Neural cell (in vitro differentiated cells): Measurements from ENCODE around the gene POMGNT2. TPM values are rescaled to one million over a fixed set of nuclear protein-coding genes. Genes with fewer than 3 reads are reported as not detected.

ENCODE experiments used
- H2AFZ ChIP-seq: fragments of 200-600, 300-800 bp; sonication (generic), shearing (Covaris generic); 2 replicates; pipeline ENCODE4 v1.6.0; 2014; ENCODE audit warnings: low read depth, mild to moderate bottlenecking, antibody characterized with exemption, low read length, moderate library complexity
- H3F3A ChIP-seq: fragments of 200-600 bp; shearing (Covaris generic); 2 replicates; pipeline ENCODE4 v1.6.1; 2016; ENCODE audit warnings: mild to moderate bottlenecking, moderate library complexity, mixed read lengths, antibody characterized with exemption, low read length; ENCODE audit not compliant: insufficient read depth, poor library complexity, severe bottlenecking
- H3K27ac ChIP-seq: fragments of 200-600, 300-800 bp; sonication (generic), shearing (Covaris generic); 2 replicates; pipeline ENCODE4 v1.5.1; 2014; ENCODE audit warnings: mild to moderate bottlenecking, low read length, moderate library complexity
- H3K27me3 ChIP-seq: fragments of 300-800, 200-600 bp; sonication (generic), shearing (Covaris generic); 2 replicates; pipeline ENCODE4 v1.6.0; 2014; ENCODE audit warnings: mild to moderate bottlenecking, low read depth, low read length, moderate library complexity; ENCODE audit not compliant: insufficient read depth
- H3K36me3 ChIP-seq: fragments of 300-800, 200-600 bp; sonication (generic), shearing (Covaris generic); 2 replicates; pipeline ENCODE4 v1.5.1; 2014; ENCODE audit warnings: mild to moderate bottlenecking, antibody characterized with exemption, low read length, moderate library complexity; ENCODE audit not compliant: insufficient read depth
- H3K4me2 ChIP-seq: fragments of 300-800, 200-600 bp; sonication (generic), shearing (Covaris generic); 2 replicates; pipeline ENCODE4 v1.6.0; 2014; ENCODE audit warnings: mild to moderate bottlenecking, low read length
- H3K4me3 ChIP-seq: fragments of 300-800, 200-600 bp; sonication (generic), shearing (Covaris generic); 2 replicates; pipeline ENCODE4 v1.5.1; 2014; ENCODE audit warnings: mild to moderate bottlenecking, low read length, moderate library complexity
- H3K79me2 ChIP-seq: fragments of 200-600 bp; shearing (Covaris generic); replicated peaks from 2 replicates; pipeline ENCODE4 v1.6.0; 2014; ENCODE audit warnings: mild to moderate bottlenecking, low read length, moderate library complexity; ENCODE audit not compliant: insufficient read depth
- H3K9ac ChIP-seq: fragments of 300-800, 200-600 bp; sonication (generic), shearing (Covaris generic); 2 replicates; pipeline ENCODE4 v1.6.1; 2016; ENCODE audit warnings: mild to moderate bottlenecking, low read length, mixed read lengths
- H3K9me2 ChIP-seq: fragments of 200-600 bp; shearing (Covaris generic); 2 replicates; pipeline ENCODE4 v1.6.1; 2016; ENCODE audit warnings: mild to moderate bottlenecking, low read length, mixed read lengths; ENCODE audit not compliant: insufficient read depth
- H3K9me3 ChIP-seq: fragments of 200-600, 300-800 bp; sonication (generic), shearing (Covaris generic); 2 replicates; pipeline ENCODE4 v1.6.1; 2016; ENCODE audit warnings: mild to moderate bottlenecking, mixed run types, low read length, moderate library complexity, mixed read lengths
- H4K20me1 ChIP-seq: fragments of 200-600 bp; shearing (Covaris generic); 2 replicates; pipeline ENCODE4 v1.6.1; 2016; ENCODE audit warnings: mild to moderate bottlenecking, mixed run types; ENCODE audit not compliant: insufficient read depth
- EP300 ChIP-seq: fragments of 450-650 bp; conservative IDR thresholded peaks from 2 replicates; pipeline ENCODE4 v1.6.1; 2014; ENCODE audit warnings: antibody characterized with exemption, mild to moderate bottlenecking, moderate library complexity; ENCODE audit not compliant: poor library complexity, severe bottlenecking
- EZH2 ChIP-seq: fragments of 200-600, 300-800 bp; shearing (Covaris generic), sonication (generic); IDR thresholded peaks from 2 replicates; pipeline ENCODE4 v1.6.1; 2014; ENCODE audit warnings: antibody characterized with exemption, low read length, borderline replicate concordance, mild to moderate bottlenecking; ENCODE audit not compliant: insufficient read depth, poor library complexity, severe bottlenecking
- MXI1 ChIP-seq: fragments of 450-650 bp; conservative IDR thresholded peaks from 2 replicates; pipeline ENCODE4 v1.6.1; 2014; ENCODE audit warnings: antibody characterized with exemption, mild to moderate bottlenecking; ENCODE audit not compliant: poor library complexity, severe bottlenecking
- POLR2AphosphoS5 ChIP-seq: IDR thresholded peaks from 2 replicates; pipeline ENCODE4 v1.6.1; 2012
- RAD21 ChIP-seq: fragments of 450-650 bp; conservative IDR thresholded peaks from 2 replicates; pipeline ENCODE4 v1.6.1; 2014; ENCODE audit warnings: antibody characterized with exemption, mild to moderate bottlenecking, moderate library complexity
- SMC3 ChIP-seq: fragments of 450-650 bp; conservative IDR thresholded peaks from 2 replicates; pipeline ENCODE4 v1.6.1; 2014; ENCODE audit warnings: antibody characterized with exemption, mild to moderate bottlenecking, moderate library complexity; ENCODE audit not compliant: poor library complexity
- TAF1 ChIP-seq: IDR thresholded peaks from 2 replicates; pipeline ENCODE4 v1.6.1; 2012; ENCODE audit warnings: low read depth
- polyA plus RNA-seq: library from polyadenylated mRNA; depleted of rRNA; stranded (reverse); fragments of >200 nt; gene quantifications from 2 replicates; pipeline ENCODE4 v1.2.3, GENCODE V29; 2014
- TF ChIP-seq, protein P1 (sequence below): IDR thresholded peaks from 2 replicates; pipeline ENCODE4 v1.6.1; 2012; ENCODE audit warnings: borderline replicate concordance
- TF ChIP-seq, protein P2 (sequence below): fragments of 450-650 bp; IDR thresholded peaks from 2 replicates; pipeline ENCODE4 v1.5.1; 2014; ENCODE audit warnings: antibody characterized with exemption, mild to moderate bottlenecking, moderate library complexity; ENCODE audit not compliant: poor library complexity, severe bottlenecking

The POMGNT2 gene
- polyA plus RNA-seq, 1 donor from 2014 or later, result 25.7 TPM

DNA sequence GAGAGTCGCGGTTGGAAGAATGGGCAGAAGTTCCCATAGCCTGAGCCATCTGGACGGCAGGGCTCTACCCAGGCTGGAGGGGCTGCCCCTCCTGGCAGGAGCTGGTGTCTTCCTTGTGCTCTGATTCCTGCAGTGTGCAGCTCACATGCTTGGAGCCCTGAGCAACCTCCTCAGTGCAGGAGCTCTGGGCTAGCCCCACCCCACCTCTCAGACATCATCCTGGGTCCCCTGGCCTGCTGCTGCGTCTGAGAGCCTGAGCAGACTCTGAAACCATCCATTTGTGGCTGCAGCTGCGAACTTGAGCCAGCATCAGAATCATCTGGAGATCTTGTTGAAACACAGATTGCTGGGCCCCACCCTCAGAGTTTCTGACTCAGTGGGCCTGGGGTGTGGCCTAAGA, 42.8 kb downstream of the POMGNT2 start:
- H3K4me3 ChIP-seq, result no peak overlapping the region
- H3K79me2 ChIP-seq, result no peaks in the 10 kb centered on the region
- no peaks in the 10 kb centered on the region for H3K27me3 ChIP-seq
- H2AFZ ChIP-seq, result no peak overlapping the region
- TF ChIP-seq, protein P1, sequence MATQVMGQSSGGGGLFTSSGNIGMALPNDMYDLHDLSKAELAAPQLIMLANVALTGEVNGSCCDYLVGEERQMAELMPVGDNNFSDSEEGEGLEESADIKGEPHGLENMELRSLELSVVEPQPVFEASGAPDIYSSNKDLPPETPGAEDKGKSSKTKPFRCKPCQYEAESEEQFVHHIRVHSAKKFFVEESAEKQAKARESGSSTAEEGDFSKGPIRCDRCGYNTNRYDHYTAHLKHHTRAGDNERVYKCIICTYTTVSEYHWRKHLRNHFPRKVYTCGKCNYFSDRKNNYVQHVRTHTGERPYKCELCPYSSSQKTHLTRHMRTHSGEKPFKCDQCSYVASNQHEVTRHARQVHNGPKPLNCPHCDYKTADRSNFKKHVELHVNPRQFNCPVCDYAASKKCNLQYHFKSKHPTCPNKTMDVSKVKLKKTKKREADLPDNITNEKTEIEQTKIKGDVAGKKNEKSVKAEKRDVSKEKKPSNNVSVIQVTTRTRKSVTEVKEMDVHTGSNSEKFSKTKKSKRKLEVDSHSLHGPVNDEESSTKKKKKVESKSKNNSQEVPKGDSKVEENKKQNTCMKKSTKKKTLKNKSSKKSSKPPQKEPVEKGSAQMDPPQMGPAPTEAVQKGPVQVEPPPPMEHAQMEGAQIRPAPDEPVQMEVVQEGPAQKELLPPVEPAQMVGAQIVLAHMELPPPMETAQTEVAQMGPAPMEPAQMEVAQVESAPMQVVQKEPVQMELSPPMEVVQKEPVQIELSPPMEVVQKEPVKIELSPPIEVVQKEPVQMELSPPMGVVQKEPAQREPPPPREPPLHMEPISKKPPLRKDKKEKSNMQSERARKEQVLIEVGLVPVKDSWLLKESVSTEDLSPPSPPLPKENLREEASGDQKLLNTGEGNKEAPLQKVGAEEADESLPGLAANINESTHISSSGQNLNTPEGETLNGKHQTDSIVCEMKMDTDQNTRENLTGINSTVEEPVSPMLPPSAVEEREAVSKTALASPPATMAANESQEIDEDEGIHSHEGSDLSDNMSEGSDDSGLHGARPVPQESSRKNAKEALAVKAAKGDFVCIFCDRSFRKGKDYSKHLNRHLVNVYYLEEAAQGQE, result no peak
- TF ChIP-seq TAF1 (no peak), SMC3 (no peak)
- H3F3A ChIP-seq, result no peaks in the 10 kb centered on the region
- H3K9ac ChIP-seq, result no peak overlapping the region
- H3K36me3 ChIP-seq, result no peaks in the 10 kb centered on the region
- H3K9me2 ChIP-seq, result no peaks in the 10 kb centered on the region
- no peaks in the 10 kb centered on the region for H3K9me3 ChIP-seq
- H4K20me1 ChIP-seq, result no peaks in the 10 kb centered on the region
- H3K4me2 ChIP-seq, result no peak overlapping the region
- H3K27ac ChIP-seq, result no peak overlapping the region

DNA sequence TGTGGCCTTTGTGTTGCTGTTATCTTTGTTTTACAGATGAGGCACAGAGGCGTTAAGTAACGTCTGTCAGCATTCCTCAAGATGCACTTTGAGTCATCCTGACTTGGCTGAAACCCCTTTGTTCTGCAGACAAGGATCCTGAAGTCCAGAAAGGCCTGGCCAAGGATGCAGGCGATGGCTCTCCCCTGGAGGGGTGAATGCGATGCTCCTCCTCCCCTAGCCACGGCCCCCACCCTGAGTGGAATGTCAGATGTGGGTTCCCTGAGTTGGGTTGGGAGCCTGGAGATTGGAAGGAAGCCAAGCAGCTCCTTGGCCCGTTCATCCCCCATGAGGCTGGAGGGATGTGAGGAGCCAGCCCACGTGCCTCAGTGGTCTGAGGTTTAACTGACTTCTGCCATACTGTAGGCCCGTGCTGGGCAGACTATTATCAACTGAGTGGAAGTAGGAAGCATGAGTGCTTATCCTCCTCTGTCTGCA, 43.3 kb downstream of the POMGNT2 start:
- Histone ChIP-seq H3F3A (no peaks in the 10 kb centered on the region), H3K27ac (no peak overlapping the region), H3K79me2 (no peaks in the 10 kb centered on the region), H2AFZ (no peak overlapping the region), H3K9me2 (no peaks in the 10 kb centered on the region), H3K9me3 (no peaks in the 10 kb centered on the region), H4K20me1 (no peaks in the 10 kb centered on the region), H3K4me3 (no peak overlapping the region), H3K4me2 (no peak overlapping the region), H3K9ac (no peak overlapping the region), H3K36me3 (no peaks in the 10 kb centered on the region), H3K27me3 (no peaks in the 10 kb centered on the region)
- TF ChIP-seq, protein P2, sequence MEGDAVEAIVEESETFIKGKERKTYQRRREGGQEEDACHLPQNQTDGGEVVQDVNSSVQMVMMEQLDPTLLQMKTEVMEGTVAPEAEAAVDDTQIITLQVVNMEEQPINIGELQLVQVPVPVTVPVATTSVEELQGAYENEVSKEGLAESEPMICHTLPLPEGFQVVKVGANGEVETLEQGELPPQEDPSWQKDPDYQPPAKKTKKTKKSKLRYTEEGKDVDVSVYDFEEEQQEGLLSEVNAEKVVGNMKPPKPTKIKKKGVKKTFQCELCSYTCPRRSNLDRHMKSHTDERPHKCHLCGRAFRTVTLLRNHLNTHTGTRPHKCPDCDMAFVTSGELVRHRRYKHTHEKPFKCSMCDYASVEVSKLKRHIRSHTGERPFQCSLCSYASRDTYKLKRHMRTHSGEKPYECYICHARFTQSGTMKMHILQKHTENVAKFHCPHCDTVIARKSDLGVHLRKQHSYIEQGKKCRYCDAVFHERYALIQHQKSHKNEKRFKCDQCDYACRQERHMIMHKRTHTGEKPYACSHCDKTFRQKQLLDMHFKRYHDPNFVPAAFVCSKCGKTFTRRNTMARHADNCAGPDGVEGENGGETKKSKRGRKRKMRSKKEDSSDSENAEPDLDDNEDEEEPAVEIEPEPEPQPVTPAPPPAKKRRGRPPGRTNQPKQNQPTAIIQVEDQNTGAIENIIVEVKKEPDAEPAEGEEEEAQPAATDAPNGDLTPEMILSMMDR, result no peak
- TF ChIP-seq MXI1, result no peak
- no peak for TF ChIP-seq SMC3
- no peak for TF ChIP-seq TAF1
- TF ChIP-seq POLR2AphosphoS5, result no peak
- TF ChIP-seq, protein P1, result no peak
- TF ChIP-seq EP300, result no peak
- TF ChIP-seq RAD21, result no peak
- TF ChIP-seq EZH2, result no peak
